ENCODE results near the gene HLF.
"Not testable (repeated sequence)": the region's sequence is repeated elsewhere in the genome, so short reads cannot be mapped to it uniquely, and the experiment has no call there.

The HLF gene

GRCh38 chr17:55314061-55314783 lies 49.5 kb downstream of the HLF start:
- DNase-seq, result no peak

GRCh38 chr17:55314784-55315491 lies 50.2 kb downstream of the HLF start:
- no peak for DNase-seq

GRCh38 chr17:55316499-55316898 lies 51.7 kb downstream of the HLF start:
- no peak for DNase-seq

GRCh38 chr17:55317284-55317683 lies 52.5 kb downstream of the HLF start:
- no peak for DNase-seq

GRCh38 chr17:55318081-55318480 lies 53.3 kb downstream of the HLF start:
- DNase-seq, result no peak

- DNase-seq, result no peak
These were observed 54.1 kb downstream of the HLF start for GRCh38 chr17:55318715-55319487.

GRCh38 chr17:55319933-55320593 lies 55.3 kb downstream of the HLF start:
- DNase-seq, result no peak

GRCh38 chr17:55320594-55321426 lies 56.0 kb downstream of the HLF start:
- no peak for DNase-seq

GRCh38 chr17:55321427-55322060 lies 56.8 kb downstream of the HLF start:
- DNase-seq, result no peak

GRCh38 chr17:55322453-55322985 lies 57.8 kb downstream of the HLF start:
- no peak for DNase-seq

- no peak for DNase-seq
These were observed 58.9 kb downstream of the HLF start for GRCh38 chr17:55323518-55324295.

- DNase-seq, result peak; percentile 12
These were observed 59.7 kb downstream of the HLF start for GRCh38 chr17:55324296-55324978.

- no peak for DNase-seq
These were observed 60.6 kb downstream of the HLF start for GRCh38 chr17:55325406-55325805.

GRCh38 chr17:55326030-55326429 lies 61.3 kb downstream of the HLF start:
- DNase-seq, result no peak

- DNase-seq, result no peak
These were observed 62.7 kb downstream of the HLF start for GRCh38 chr17:55327225-55328088.

- DNase-seq, result not testable (repeated sequence)
These were observed 63.8 kb downstream of the HLF start for GRCh38 chr17:55328514-55328913.

GRCh38 chr17:55330344-55330933 lies 65.7 kb downstream of the HLF start:
- DNase-seq, result no peak

GRCh38 chr17:55332296-55333041 lies 67.7 kb downstream of the HLF start:
- no peak for DNase-seq

All from CD4-positive, alpha-beta T cell treated with Interleukin-17A for 1 hour (primary cell).